ENCODE data around the gene PLSCR3.

Gene PLSCR3

GRCh38 chr17:7346761-7347614 lies 47.3 kb downstream of the PLSCR3 start:
- no peak for DNase-seq

- DNase-seq: no peak
These were observed 51.1 kb downstream of the PLSCR3 start for GRCh38 chr17:7343250-7343649.

- DNase-seq: no peak
These were observed 52.5 kb downstream of the PLSCR3 start for GRCh38 chr17:7341842-7342241.

GRCh38 chr17:7340179-7340578 lies 54.1 kb downstream of the PLSCR3 start:
- DNase-seq: no peak

Measured in GDM1 (cell line).